GM21381 (cell line): ENCODE data around the gene ACSM3.
"Not testable (repeated sequence)": the region's sequence is repeated elsewhere in the genome, so short reads cannot be mapped to it uniquely, and the experiment has no call there.

ENCODE experiments used
- ATAC-seq: cut with Tn5 transposase; IDR thresholded peaks from one replicate; pipeline ENCODE4 v1.9.1; 2021; ENCODE audit warnings: mild to moderate bottlenecking, moderate library complexity; ENCODE audit not compliant: unreplicated experiment

The ACSM3 gene

GRCh38 chr16:20755799-20756198 lies 8.0 kb upstream of the ACSM3 start:
- ATAC-seq: not testable (repeated sequence)

- ATAC-seq: no peak
These were observed 3.5 kb upstream of the ACSM3 start for GRCh38 chr16:20760346-20760745.

- no peak for ATAC-seq
These were observed 2.6 kb upstream of the ACSM3 start for GRCh38 chr16:20761175-20761574.

GRCh38 chr16:20762404-20763123 lies 1.2 kb upstream of the ACSM3 start:
- no peak for ATAC-seq

DNA sequence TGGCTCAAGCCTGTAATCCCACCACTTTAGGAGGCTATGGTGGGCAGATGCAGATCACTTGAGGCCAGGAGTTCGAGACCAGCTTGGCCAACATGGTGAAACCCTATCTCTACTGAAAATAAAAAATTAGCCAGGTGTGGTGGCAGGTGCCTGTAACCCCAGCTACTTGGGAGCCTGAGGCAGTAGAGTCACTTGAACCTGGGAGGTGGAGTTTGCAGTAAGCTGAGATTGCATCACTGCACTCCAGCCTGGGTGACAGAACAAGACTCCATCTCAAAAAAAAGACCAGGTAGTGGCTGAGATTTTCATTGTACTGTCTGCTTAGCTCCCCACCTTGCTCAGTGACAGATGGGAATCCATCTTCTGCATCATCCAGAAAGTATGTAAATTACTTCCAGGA lies 634 bp downstream of the ACSM3 start:
- ATAC-seq: not testable (repeated sequence)

DNA sequence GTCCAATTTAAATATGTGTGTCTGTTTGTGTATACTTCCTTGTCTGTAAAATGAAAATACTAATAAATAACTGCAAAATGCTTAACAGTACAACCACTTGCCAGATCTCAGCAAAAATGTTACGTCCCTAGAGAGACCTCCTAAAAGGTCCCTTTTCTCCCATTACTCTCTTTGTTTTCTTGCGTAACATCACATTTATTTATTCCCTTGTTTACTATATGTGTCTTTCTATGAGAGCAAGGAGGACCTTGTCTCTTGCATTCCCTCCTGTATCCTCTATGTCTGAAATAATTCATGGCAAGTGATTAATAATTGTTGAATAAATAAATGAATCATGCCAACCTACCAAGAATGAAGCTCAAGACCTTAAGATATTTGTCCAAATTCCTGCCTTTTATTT lies 1.9 kb downstream of the ACSM3 start:
- no peak for ATAC-seq

DNA sequence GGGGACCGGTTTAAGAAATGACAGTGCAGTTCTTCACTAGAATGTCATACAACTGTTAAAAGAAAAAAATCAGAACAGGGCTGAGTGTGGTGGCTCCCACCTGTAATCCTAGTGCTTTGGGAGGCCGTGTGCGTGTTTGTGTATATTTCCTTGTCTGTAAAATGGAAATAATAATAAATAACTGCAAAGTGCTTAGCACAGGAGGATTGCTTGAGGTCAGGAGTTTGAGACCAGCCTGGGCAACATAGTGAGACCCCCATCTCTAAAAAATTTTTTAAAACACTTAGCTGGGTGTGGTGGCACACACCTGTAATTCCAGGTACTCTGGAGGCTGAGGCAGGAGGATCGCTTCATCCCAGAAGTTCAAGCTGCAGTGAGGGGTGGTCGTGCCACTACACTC lies 2.5 kb downstream of the ACSM3 start:
- no peak for ATAC-seq

- no peak for ATAC-seq
These were observed 3.8 kb downstream of the ACSM3 start for GRCh38 chr16:20767577-20767976.

- no peak for ATAC-seq
These were observed 4.3 kb downstream of the ACSM3 start for GRCh38 chr16:20768121-20768520.

- no peak for ATAC-seq
These were observed 5.0 kb downstream of the ACSM3 start for GRCh38 chr16:20768818-20769217.

GRCh38 chr16:20773679-20774078 lies 9.9 kb downstream of the ACSM3 start:
- ATAC-seq: no peak

DNA sequence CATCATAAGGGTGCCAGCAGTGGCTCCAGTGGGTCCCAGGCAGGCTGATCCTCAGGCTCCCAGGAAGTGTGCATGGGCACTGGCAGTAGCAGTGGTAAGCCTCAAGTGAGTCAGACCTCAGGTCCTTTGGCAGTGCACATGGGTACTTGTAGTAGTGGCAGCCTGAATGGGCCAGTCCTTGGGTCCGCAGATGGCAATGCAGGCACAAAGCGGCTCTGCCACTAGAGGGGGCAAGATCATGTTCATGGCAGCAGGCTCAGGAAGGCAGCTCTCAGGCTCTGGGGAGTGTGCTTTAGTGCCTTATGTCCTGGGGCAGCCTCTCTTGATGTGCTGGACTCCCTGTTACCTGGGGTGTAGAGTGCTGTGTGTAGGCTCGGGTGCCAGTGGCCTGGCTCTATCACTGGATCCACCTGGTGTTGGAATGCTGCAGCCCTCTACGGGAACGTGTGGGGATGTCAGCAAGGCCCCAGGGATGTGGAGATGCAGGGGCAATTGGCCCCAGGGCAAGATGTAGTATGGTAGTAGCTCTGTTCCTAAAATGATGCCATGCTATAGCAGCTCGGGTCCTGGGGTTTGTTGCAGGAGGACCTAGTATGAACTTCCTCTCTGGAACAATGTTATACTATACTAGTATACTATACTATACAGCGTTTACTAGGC lies 11.0 kb downstream of the ACSM3 start:
- ATAC-seq: no peak

DNA sequence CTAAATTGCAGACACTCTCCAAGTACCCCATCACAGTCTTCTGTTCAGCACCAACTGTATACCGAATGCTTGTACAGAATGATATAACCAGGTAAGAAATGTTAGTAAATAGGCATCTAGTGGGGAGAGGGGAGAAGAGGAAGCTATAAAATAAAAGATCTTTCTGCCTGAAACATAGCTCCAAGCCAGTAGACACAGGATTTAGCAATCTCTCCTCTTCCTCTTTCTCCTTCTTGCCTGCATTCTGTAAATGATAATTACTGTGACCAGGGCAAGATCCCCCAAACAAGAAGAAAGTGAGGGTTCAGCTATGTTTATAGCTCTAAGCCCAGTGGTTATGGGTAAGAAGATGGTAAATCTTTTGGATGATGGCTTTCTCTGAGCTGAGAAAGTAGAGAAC lies 17.9 kb downstream of the ACSM3 start:
- ATAC-seq: no peak

- no peak for ATAC-seq
These were observed 18.7 kb downstream of the ACSM3 start for GRCh38 chr16:20782470-20782869.

- no peak for ATAC-seq
These were observed 20.4 kb downstream of the ACSM3 start for GRCh38 chr16:20784204-20784603.

- ATAC-seq: no peak
These were observed 25.3 kb downstream of the ACSM3 start for GRCh38 chr16:20789130-20789529.

DNA sequence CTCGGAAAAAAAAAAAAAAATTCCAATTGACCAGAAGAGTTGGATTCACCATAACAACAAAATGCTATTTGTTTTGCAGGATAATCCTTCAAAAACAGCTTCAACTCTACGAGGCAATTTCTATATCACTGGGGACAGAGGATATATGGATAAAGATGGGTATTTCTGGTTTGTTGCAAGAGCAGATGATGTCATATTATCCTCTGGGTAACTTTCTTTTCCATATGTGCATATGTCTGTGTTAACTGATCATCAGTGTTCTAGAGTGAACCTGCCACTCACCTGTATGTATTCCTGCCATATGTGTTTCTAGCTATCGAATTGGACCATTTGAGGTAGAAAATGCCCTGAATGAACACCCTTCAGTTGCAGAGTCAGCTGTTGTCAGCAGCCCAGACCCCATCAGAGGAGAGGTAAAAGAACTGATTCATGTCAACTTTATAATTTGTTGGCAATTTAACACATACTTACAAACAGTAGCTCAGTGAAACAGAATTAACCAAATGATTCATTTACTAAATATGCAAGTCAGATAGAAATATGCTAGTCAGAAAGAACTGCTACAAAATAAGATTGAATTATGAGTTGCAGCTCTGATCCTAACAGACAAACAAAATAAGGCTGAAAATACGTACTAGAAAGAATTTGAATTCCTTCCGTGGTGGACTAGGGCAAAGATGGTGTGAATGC lies 28.3 kb downstream of the ACSM3 start:
- no peak for ATAC-seq

GRCh38 chr16:20798364-20798763 lies 34.5 kb downstream of the ACSM3 start:
- ATAC-seq: no peak

GRCh38 chr16:20799599-20799998 lies 35.8 kb downstream of the ACSM3 start:
- ATAC-seq: no peak

GRCh38 chr16:20801278-20801677 lies 37.5 kb downstream of the ACSM3 start:
- ATAC-seq: no peak

DNA sequence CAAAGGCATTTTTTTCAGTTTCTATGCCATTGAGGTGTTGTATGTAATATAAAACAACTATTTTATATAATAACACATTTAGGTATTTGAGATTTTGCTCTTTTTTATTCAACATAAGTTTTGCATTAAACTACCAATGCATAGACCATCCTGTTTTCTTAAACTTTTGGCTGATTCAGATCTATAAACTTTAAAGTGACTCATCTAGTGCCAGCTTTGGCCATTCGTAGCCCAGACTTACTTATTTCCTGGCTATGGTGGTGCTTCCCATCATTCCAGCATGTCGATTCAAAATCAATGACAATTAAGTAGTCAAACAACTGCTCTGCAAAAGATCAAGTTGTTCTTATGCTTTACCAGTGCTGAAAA lies 39.4 kb downstream of the ACSM3 start:
- ATAC-seq: no peak

DNA sequence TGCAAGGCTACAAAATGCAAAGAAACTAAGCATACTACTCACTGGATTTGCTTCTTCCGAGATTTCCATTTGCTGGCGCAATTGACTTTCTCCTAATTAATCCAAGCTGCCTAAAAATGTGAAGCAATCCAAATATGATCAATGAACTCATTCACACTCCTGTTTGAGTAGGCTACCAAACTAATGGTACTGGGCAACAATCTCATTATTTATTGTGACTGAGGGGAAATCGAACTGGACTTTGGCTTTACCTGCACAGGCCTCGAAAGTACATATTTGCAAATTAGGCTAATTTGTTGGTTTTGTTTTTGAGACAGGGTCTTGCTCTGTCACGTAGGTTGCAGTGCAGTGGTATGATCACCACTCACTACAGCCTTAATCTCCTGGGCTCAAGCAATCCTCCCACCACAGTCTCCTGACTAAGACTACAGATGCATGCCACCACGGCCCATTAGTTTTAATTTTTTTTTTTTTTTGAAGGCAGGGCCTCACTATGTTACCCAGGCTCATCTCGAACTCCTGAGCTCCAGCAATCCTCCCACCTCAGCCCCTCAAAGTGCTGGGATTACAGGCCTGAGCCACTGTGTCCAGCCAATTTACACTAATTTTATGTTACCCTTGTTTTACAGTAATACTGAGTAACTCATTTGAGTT lies 39.9 kb downstream of the ACSM3 start:
- no peak for ATAC-seq
